Erythroblast (primary cell): ENCODE measurements around the gene TBPL1.

Experiments
- GATA1 ChIP-seq: IDR thresholded peaks from 2 replicates; pipeline ENCODE4 v1.6.1; 2011; ENCODE audit warnings: low read depth, mild to moderate bottlenecking, control low read depth, low read length, moderate library complexity
- POLR2A ChIP-seq: IDR thresholded peaks from 2 replicates; pipeline ENCODE4 v1.6.1; 2011; ENCODE audit warnings: mild to moderate bottlenecking, low read length

DNA sequence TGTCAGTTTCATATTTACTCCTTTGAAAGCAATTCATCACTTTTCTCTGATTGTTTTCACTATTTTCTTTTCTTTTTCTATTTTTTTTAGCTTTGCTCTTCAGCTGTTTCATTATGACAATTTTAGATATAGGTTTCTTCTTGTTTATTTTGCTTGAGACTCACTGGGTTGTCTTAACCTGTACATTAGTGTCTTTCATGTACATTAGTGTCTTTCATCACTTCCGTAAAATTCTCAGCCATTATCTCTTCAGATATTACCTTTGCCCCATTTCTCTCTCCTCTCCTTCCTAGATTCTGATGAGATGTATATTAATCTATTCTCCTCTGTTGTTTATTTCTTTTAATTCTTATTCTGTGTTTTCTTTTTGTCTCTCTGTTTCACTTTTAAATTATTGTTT, 14.5 kb upstream of the TBPL1 start:
- TF ChIP-seq GATA1 (no peak), POLR2A (no peak)
